ENCODE data around the gene TMEM273. TPM values are rescaled to one million over a fixed set of nuclear protein-coding genes. Genes with fewer than 3 reads are reported as not detected.

TMEM273 gene
- total RNA-seq, 2 donors from 2014 or later = 14.6 to 29.5 TPM

- no peak for DNase-seq
- intact Hi-C loops (cut with DNase I) = no loop called here
- peak in 1 of 2 donors; percentile 28 for ATAC-seq
Measured at GRCh38 chr10:49133706-49134248, 54.4 kb downstream of the TMEM273 start, which contains the start of gene FAM170B. FAM170B (minus strand) TSS chr10:49134021; CDS start chr10:49133918, 103 bp downstream.

- DNase-seq (no peak), ATAC-seq (no peak)
- intact Hi-C loops (cut with DNase I) = no loop called here
Measured at GRCh38 chr10:49132362-49132737, 55.8 kb downstream of the TMEM273 start.

GRCh38 chr10:49131507-49132361, 56.5 kb downstream of the TMEM273 start:
- ATAC-seq = peak; percentile 48 to 61
- intact Hi-C loops (cut with DNase I) = no loop called here
- peak; percentile 45 for DNase-seq

GRCh38 chr10:49129376-49129775, 58.8 kb downstream of the TMEM273 start:
- intact Hi-C loops (cut with DNase I) = no loop called here

GRCh38 chr10:49128854-49129253, 59.3 kb downstream of the TMEM273 start:
- no peak for ATAC-seq
- intact Hi-C loops (cut with DNase I) = no loop called here
- DNase-seq = no peak

More at GRCh38 chr10:49129376-49129775, 58.8 kb downstream of the TMEM273 start:
- ATAC-seq (no peak), DNase-seq (no peak)

- ATAC-seq (no peak), DNase-seq (no peak)
- intact Hi-C loops (cut with DNase I) = no loop called here
Measured at GRCh38 chr10:49123981-49124950, 63.9 kb downstream of the TMEM273 start.

- intact Hi-C loops (cut with DNase I) = no loop called here
- no peak for ATAC-seq
- no peak for DNase-seq
Measured at GRCh38 chr10:49120911-49121310, 67.3 kb downstream of the TMEM273 start.

GRCh38 chr10:49119746-49120145, 68.4 kb downstream of the TMEM273 start:
- ATAC-seq = no peak
- no peak for DNase-seq
- intact Hi-C loops (cut with DNase I) = no loop called here

- ATAC-seq = no peak
- intact Hi-C loops (cut with DNase I) = no loop called here
- no peak for DNase-seq
Measured at GRCh38 chr10:49118430-49119074, 69.6 kb downstream of the TMEM273 start.

GRCh38 chr10:49117376-49118070, 70.7 kb downstream of the TMEM273 start:
- DNase-seq (no peak), ATAC-seq (no peak)
- intact Hi-C loops (cut with DNase I) = no loop called here

GRCh38 chr10:49116509-49117375, 71.4 kb downstream of the TMEM273 start:
- intact Hi-C loops (cut with DNase I) = no loop called here
- no peak for ATAC-seq
- no peak for DNase-seq

- no peak for ATAC-seq
- intact Hi-C loops (cut with DNase I) = no loop called here
- DNase-seq = no peak
Measured at GRCh38 chr10:49115796-49116508, 72.2 kb downstream of the TMEM273 start.

- DNase-seq = peak; percentile 53
- ATAC-seq = peak; percentile 59 to 79
- intact Hi-C loops (cut with DNase I) = no loop called here
Measured at GRCh38 chr10:49115015-49115795, 73.0 kb downstream of the TMEM273 start, which contains the start of gene VSTM4. VSTM4 (minus strand) TSS chr10:49115522; CDS start chr10:49115485, 37 bp downstream.

GRCh38 chr10:49114718-49115014, 73.5 kb downstream of the TMEM273 start:
- intact Hi-C loops (cut with DNase I) = no loop called here
- DNase-seq = no peak
- ATAC-seq = peak; percentile 14 to 19

- ATAC-seq = peak in 1 of 2 donors; percentile 33
- no peak for DNase-seq
- intact Hi-C loops (cut with DNase I) = no loop called here
Measured at GRCh38 chr10:49113741-49114141, 74.5 kb downstream of the TMEM273 start.

- ATAC-seq (no peak), DNase-seq (no peak)
- intact Hi-C loops (cut with DNase I) = no loop called here
Measured at GRCh38 chr10:49112851-49113250, 75.3 kb downstream of the TMEM273 start.

Measured in left cardiac atrium (tissue), 4 donors.